ENCODE measurements around the gene SNX13. TPM values are rescaled to one million over a fixed set of nuclear protein-coding genes. Genes with fewer than 3 reads are reported as not detected.

Gene SNX13
- total and polyA plus RNA-seq, 9 of the 15 experiments (the other 6 are each of a cell fraction or from before 2014, with no cell fraction given): 5.6 to 33.2 (median 25.4) TPM

GRCh38 chr7:17769918-17770317 is 170.4 kb downstream of the SNX13 start:
- Histone ChIP-seq H3K4me1 (replicated peaks in 1 of 2; ENCODE audit: control insufficient read depth in 2 of 2, insufficient read depth in 2 of 2, low read length in 2 of 2) (no peaks in the 10 kb centered on the region), H2AFZ (ENCODE audit: low read depth, low read length) (no peak overlapping the region), H3K9me1 (ENCODE audit: control insufficient read depth, insufficient read depth, low read length) (no peaks in the 10 kb centered on the region), H3K9ac (ENCODE audit: insufficient read depth in 1 of 2, low read depth in 2 of 2, low read length in 2 of 2) (no peak overlapping the region), H3K27me3 (ENCODE audit: control insufficient read depth in 2 of 2, insufficient read depth in 2 of 2, low read length in 2 of 2) (no peaks in the 10 kb centered on the region), H3K4me3 (no peak overlapping the region), H3K9me3 (replicated peaks; ENCODE audit: control insufficient read depth, insufficient read depth, low read depth, low read length) (no peaks in the 10 kb centered on the region), H3K27ac (ENCODE audit: extremely low read depth, low read depth, low read length) (no peak overlapping the region), H4K20me1 (replicated peaks; ENCODE audit: control insufficient read depth, insufficient read depth, low read length) (no peaks in the 10 kb centered on the region), H3K4me2 (ENCODE audit: insufficient read depth, low read length) (no peak overlapping the region), H3K79me2 (ENCODE audit: control insufficient read depth, insufficient read depth, low read length) (no peaks in the 10 kb centered on the region), H3K36me3 (ENCODE audit: control insufficient read depth, insufficient read depth, low read length) (no peaks in the 10 kb centered on the region)
- peak; percentile 94 for ATAC-seq
- POLR2A ChIA-PET: interaction anchor here (0.7 to 0.8 kb wide), 2 partner anchors 11 to 19 kb away, joined by 3 to 4 read pairs; no protein-coding TSS in a partner anchor
- peak; percentile 40 to 72 (median 50) for DNase-seq (ENCODE audit: extremely low read depth in 1 of 4, low spot score in 3 of 4)
- in situ Hi-C loops (cut with MboI): loop anchor here (10.0 kb wide), 1 partner anchor 555 kb away; no protein-coding TSS in a partner anchor
- BruUV-seq (replicated peaks): no TSS peak
- FAIRE-seq: peak; percentile 93
- 0% methylated on average over 2 of the region's 2 CpGs for WGBS (ENCODE audit: insufficient coverage, low coverage, missing lambda C conversion rate)
- CTCF ChIA-PET (ENCODE audit: low intra/inter-chr PET ratio): interaction anchor here (0.9 to 1.8 kb wide), 3 partner anchors 349 to 576 kb away, joined by 3 to 8 read pairs (median 3); no protein-coding TSS in a partner anchor
- intact Hi-C loops (cut with micrococcal nuclease): loop anchor here (1.0 to 5.0 kb wide), 5 partner anchors 63 to 575 kb away; no protein-coding TSS in a partner anchor
- TF ChIP-seq ARID2 (IDR thresholded peaks at IDR 0.05) (peak; percentile 58; the same call in 1 of the 2 replicates), ARID3B (CRISPR knock-in tag; IDR thresholded peaks at IDR 0.05; ENCODE audit: borderline replicate concordance) (no peak), ZNF57 (CRISPR knock-in tag; IDR thresholded peaks at IDR 0.05) (no peak), MLX (CRISPR knock-in tag; conservative IDR thresholded peaks at IDR 0.05) (no peak), SMC3 (conservative IDR thresholded peaks at IDR 0.05; ENCODE audit: insufficient read depth, low read depth, low read length) (peak; percentile 76), SRSF9 (IDR thresholded peaks at IDR 0.05; ENCODE audit: borderline replicate concordance, low read depth, low read length) (no peak), BCL6 (CRISPR knock-in tag; IDR thresholded peaks at IDR 0.05) (no peak), CTCF (IDR thresholded peaks at IDR 0.05 in 2 of 3, conservative IDR thresholded peaks at IDR 0.05 in 1 of 3; ENCODE audit: insufficient read depth in 2 of 3, low read depth in 1 of 3, low read length in 3 of 3) (peak; percentile 65 to 82 (median 74)), FOXK2 (conservative IDR thresholded peaks at IDR 0.05 in 1 of 2, IDR thresholded peaks at IDR 0.05 in 1 of 2; ENCODE audit: low read depth in 2 of 2) (peak in 1 of 2 experiments; percentile 34; a peak in 1 of 4 replicates)

Data from K562 (cell line).